WTC11 (cell line): ENCODE data around the gene CD79B.

Source experiments
- CTCF ChIP-seq: fragments of 200-600 bp; IDR thresholded peaks from 2 replicates; pipeline ENCODE4 v1.8.0; 2022; ENCODE audit warnings: antibody characterized with exemption
- ZNF512 ChIP-seq: sonication (generic); formaldehyde crosslinking; IDR thresholded peaks from 2 replicates; pipeline ENCODE4 v1.8.1; 2022; ENCODE audit warnings: missing genetic modification reagents, borderline replicate concordance

GRCh38 chr17:63960430-63960829 is 28.3 kb upstream of the CD79B start:
- TF ChIP-seq ZNF512 (CRISPR knock-in tag), result no peak
- no peak for TF ChIP-seq CTCF
